MM.1S (cell line): ENCODE data around the gene DUSP1.

ENCODE experiments used
- DNase-seq: peaks from one replicate; pipeline ENCODE4 v3.0.0-alpha.2; 2015
- H2AFZ ChIP-seq: fragments of 300-600 bp; sonication (generic); 2 replicates; pipeline ENCODE4 v1.6.0; 2016; ENCODE audit warnings: antibody characterized with exemption, low read length
- H3F3A ChIP-seq: fragments of 300-600 bp; sonication (generic); 2 replicates; pipeline ENCODE4 v1.6.1; 2016; ENCODE audit warnings: mild to moderate bottlenecking, antibody characterized with exemption, low read length, moderate library complexity, mixed read lengths; ENCODE audit not compliant: insufficient read depth
- H3K27ac ChIP-seq: fragments of 300-600 bp; sonication (generic); 2 replicates; pipeline ENCODE4 v1.5.1; 2016; ENCODE audit warnings: mild to moderate bottlenecking, low read length
- H3K27me3 ChIP-seq: fragments of 300-600 bp; sonication (generic); replicated peaks from 2 replicates; pipeline ENCODE4 v1.6.0; 2016; ENCODE audit warnings: low read length; ENCODE audit not compliant: insufficient read depth
- H3K36me3 ChIP-seq: fragments of 300-600 bp; sonication (generic); replicated peaks from 2 replicates; pipeline ENCODE4 v1.6.1; 2016; ENCODE audit warnings: mild to moderate bottlenecking, low read length, mixed read lengths; ENCODE audit not compliant: insufficient read depth
- H3K4me1 ChIP-seq: fragments of 300-600 bp; sonication (generic); 2 replicates; pipeline ENCODE4 v1.6.1; 2016; ENCODE audit warnings: low read length, mixed read lengths
- H3K4me2 ChIP-seq: fragments of 300-600 bp; sonication (generic); 2 replicates; pipeline ENCODE4 v1.6.0; 2016; ENCODE audit warnings: low read depth, low read length
- H3K4me3 ChIP-seq: fragments of 300-600 bp; sonication (generic); 2 replicates; pipeline ENCODE4 v1.5.1; 2016; ENCODE audit warnings: low read length, mixed read lengths
- H3K79me2 ChIP-seq: fragments of 300-600 bp; sonication (generic); 2 replicates; pipeline ENCODE4 v1.6.1; 2016; ENCODE audit warnings: mixed run types, low read length, mixed read lengths
- H3K9ac ChIP-seq: fragments of 300-600 bp; sonication (generic); 2 replicates; pipeline ENCODE4 v1.6.1; 2016; ENCODE audit warnings: low read length, mixed read lengths
- H3K9me2 ChIP-seq: fragments of 300-600 bp; sonication (generic); replicated peaks from 2 replicates; pipeline ENCODE4 v1.6.1; 2016; ENCODE audit warnings: mild to moderate bottlenecking, low read length, mixed read lengths; ENCODE audit not compliant: insufficient read depth
- H3K9me3 ChIP-seq: fragments of 300-600 bp; sonication (generic); replicated peaks from 2 replicates; pipeline ENCODE4 v1.6.1; 2016; ENCODE audit warnings: mild to moderate bottlenecking, low read length, mixed read lengths; ENCODE audit not compliant: insufficient read depth
- H4K20me1 ChIP-seq: fragments of 300-600 bp; sonication (generic); 2 replicates; pipeline ENCODE4 v1.6.1; 2016; ENCODE audit warnings: mild to moderate bottlenecking, low read length, moderate library complexity, mixed read lengths; ENCODE audit not compliant: insufficient read depth
- EZH2 ChIP-seq: fragments of 300-600 bp; sonication (generic); optimal IDR thresholded peaks from 2 replicates; pipeline ENCODE3; 2017; ENCODE audit warnings: low read depth, mild to moderate bottlenecking, antibody characterized with exemption, low read length, mixed read lengths
- EZH2phosphoT487 ChIP-seq: fragments of 300-600 bp; sonication (generic); IDR thresholded peaks from 2 replicates; pipeline ENCODE4 v1.6.1; 2018; ENCODE audit warnings: antibody characterized with exemption, low read length
- TF ChIP-seq, protein P1 (sequence below): fragments of 300-600 bp; sonication (generic); IDR thresholded peaks from 2 replicates; pipeline ENCODE4 v1.5.1; 2016; ENCODE audit warnings: antibody characterized with exemption, low read length, mixed read lengths

Gene DUSP1

DNA sequence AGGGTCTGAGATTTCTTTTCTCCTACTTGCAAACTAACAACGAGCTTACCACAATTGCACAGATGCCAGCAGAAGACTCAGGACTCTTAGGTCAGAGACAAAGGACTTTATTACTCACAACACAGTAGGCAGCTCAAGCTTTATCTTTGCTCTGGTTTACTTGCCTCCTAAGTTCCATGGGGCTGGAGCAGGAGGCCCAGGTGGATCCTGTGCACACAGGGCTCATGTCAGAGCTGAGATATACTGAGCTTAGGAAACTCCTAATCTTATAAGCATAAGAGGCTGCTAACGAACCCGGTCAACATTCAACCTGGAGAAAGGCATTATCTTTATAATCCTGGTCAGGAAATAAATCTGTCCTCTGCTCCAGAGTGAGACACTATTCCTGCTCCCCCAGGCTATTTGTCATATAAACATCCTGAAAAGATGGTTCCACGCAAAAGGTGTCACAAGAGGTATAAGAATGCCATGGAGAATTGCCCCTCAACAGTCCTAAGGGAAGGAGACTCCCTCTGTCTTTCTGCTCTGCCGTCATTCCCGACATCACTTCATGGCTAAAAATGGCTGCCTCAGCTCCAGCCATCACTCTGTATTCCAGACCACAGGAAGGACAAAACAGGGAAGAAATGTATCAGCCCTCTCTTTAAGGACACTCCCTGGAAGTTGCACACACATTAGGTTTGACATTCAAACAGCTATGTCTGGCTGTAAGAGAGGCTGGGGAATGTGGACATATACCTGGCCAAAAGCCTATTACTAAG lies 16.2 kb downstream of the DUSP1 start:
- Histone ChIP-seq H3K4me1 (no peaks in the 10 kb centered on the region), H4K20me1 (no peaks in the 10 kb centered on the region), H3K79me2 (no peaks in the 10 kb centered on the region), H3K36me3 (no peaks in the 10 kb centered on the region), H3K9me3 (no peaks in the 10 kb centered on the region), H3K4me2 (no peak overlapping the region), H3K27me3 (no peaks in the 10 kb centered on the region), H2AFZ (no peak overlapping the region), H3K27ac (no peak overlapping the region), H3K9me2 (no peaks in the 10 kb centered on the region), H3K4me3 (no peak overlapping the region), H3K9ac (no peak overlapping the region), H3F3A (no peaks in the 10 kb centered on the region)
- no peak for DNase-seq
- TF ChIP-seq EZH2phosphoT487 (no peak), EZH2 (no peak)
- TF ChIP-seq, protein P1, sequence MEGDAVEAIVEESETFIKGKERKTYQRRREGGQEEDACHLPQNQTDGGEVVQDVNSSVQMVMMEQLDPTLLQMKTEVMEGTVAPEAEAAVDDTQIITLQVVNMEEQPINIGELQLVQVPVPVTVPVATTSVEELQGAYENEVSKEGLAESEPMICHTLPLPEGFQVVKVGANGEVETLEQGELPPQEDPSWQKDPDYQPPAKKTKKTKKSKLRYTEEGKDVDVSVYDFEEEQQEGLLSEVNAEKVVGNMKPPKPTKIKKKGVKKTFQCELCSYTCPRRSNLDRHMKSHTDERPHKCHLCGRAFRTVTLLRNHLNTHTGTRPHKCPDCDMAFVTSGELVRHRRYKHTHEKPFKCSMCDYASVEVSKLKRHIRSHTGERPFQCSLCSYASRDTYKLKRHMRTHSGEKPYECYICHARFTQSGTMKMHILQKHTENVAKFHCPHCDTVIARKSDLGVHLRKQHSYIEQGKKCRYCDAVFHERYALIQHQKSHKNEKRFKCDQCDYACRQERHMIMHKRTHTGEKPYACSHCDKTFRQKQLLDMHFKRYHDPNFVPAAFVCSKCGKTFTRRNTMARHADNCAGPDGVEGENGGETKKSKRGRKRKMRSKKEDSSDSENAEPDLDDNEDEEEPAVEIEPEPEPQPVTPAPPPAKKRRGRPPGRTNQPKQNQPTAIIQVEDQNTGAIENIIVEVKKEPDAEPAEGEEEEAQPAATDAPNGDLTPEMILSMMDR: no peak

DNA sequence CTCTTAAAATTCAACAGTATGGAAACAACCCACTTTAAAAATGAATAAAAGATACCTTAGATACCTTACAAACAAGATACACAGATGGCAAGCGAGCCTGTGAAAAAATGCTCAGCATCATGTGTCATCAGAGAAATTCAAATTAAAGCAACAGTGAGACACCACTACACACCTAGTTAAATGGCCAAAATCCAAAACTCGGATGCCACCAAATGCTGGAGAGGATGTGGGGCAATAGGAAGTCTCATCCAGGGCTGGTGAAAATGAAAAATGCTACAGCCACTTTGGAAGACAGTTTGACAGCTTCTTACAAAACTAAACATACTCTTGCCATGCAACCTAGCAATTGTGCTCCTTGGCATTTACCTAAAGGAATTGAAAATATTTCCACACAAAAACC lies 17.9 kb downstream of the DUSP1 start:
- Histone ChIP-seq H3K27ac (no peak overlapping the region), H3K79me2 (no peaks in the 10 kb centered on the region), H3K4me2 (no peak overlapping the region), H3K9ac (no peak overlapping the region), H3K4me1 (no peaks in the 10 kb centered on the region), H4K20me1 (no peaks in the 10 kb centered on the region), H3K36me3 (no peaks in the 10 kb centered on the region), H3K4me3 (no peak overlapping the region), H3K27me3 (no peaks in the 10 kb centered on the region), H2AFZ (no peak overlapping the region), H3F3A (no peaks in the 10 kb centered on the region), H3K9me3 (no peaks in the 10 kb centered on the region), H3K9me2 (no peaks in the 10 kb centered on the region)
- no peak for DNase-seq
- no peak for TF ChIP-seq EZH2

DNA sequence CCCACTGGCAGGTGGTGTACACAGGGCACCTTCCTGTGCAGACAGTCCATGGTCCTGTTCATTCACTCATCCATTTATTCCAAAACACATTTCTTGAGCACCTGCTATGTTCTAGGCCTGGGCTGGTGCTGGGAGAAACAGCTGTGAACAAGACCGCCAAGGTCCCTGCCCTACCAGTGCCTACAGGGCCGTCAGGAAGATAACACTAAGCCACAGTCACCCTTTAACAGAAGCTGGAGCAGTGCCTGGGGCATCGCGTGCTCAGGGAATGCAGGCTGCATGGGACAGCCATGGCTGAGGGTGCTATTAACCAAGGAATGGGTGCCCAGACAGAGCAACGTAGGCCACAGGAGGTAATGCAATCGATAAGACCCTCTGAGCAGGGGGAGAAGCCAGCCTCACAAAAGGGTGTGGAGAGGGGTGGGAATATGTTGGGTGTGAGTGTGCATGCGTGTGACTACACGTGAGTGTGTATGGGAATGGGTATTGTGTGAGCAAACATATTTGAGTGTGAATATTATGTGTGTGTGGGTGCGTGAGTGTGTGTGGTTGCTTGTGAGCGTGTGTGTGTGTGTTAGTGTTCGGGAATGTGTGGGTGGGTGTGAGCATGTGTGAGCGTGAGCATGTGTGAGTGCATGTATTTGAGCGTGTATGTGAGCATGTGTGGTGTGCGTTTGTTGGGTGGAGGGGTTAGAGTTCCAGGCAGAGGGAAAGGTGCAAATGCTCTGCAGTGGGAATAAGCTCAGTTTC lies 19.1 kb downstream of the DUSP1 start:
- Histone ChIP-seq H3F3A (no peaks in the 10 kb centered on the region), H3K9me2 (no peaks in the 10 kb centered on the region), H4K20me1 (no peaks in the 10 kb centered on the region), H3K9me3 (no peaks in the 10 kb centered on the region), H3K4me2 (no peak overlapping the region), H3K4me3 (no peak overlapping the region), H3K27ac (no peak overlapping the region), H3K27me3 (no peaks in the 10 kb centered on the region), H3K4me1 (no peaks in the 10 kb centered on the region), H2AFZ (no peak overlapping the region), H3K79me2 (no peaks in the 10 kb centered on the region), H3K9ac (no peak overlapping the region), H3K36me3 (no peaks in the 10 kb centered on the region)
- DNase-seq: no peak
- TF ChIP-seq EZH2phosphoT487: no peak

DNA sequence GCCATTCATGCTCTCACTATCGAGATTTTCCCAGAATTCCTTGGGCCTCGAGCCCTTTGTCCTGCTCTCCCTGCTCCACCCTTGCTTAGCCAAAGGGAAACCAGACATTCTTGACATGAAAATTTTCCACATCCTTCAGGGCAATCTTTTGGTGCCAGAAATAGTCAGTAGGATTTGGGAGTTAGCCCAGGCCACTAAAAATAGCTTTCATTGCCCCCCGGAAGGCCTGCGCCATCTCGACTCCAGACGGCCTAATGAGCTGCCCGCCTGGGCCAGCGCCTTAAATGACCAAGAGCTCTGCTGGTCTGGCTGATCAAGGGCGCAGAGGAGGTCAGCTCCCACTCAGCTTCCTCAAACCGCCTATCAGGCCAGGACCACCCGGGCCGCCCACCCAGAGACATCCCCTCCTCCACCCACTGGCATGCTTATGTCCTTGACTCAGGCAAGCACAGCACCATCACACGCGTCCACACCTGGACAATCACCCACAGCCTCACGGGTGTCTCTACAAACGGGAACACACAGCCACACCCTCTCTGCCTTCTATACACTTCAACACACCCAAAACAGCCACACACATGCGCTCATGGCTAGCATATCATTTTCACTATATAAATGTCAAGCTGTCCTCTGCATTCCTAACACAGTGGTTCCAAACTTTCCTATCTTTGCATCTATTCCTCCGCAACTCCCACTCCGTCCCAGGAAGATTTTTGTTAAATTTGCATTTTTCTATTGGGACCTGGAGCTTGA lies 20.9 kb downstream of the DUSP1 start:
- H3K4me2 ChIP-seq: no peak overlapping the region
- H3F3A ChIP-seq: no peaks in the 10 kb centered on the region
- H2AFZ ChIP-seq: no peak overlapping the region
- no peaks in the 10 kb centered on the region for H3K9me2 ChIP-seq
- no peaks in the 10 kb centered on the region for H3K27me3 ChIP-seq
- H3K9ac ChIP-seq: no peak overlapping the region
- no peak overlapping the region for H3K27ac ChIP-seq
- TF ChIP-seq, protein P1: no peak
- TF ChIP-seq EZH2phosphoT487 (no peak), EZH2 (no peak)
- H3K79me2 ChIP-seq: no peaks in the 10 kb centered on the region
- H3K4me1 ChIP-seq: no peaks in the 10 kb centered on the region
- no peak overlapping the region for H3K4me3 ChIP-seq
- H3K9me3 ChIP-seq: no peaks in the 10 kb centered on the region
- no peaks in the 10 kb centered on the region for H3K36me3 ChIP-seq
- no peak for DNase-seq
- H4K20me1 ChIP-seq: no peaks in the 10 kb centered on the region
